Activated naive CD4-positive, alpha-beta T cell treated with anti-CD3 and anti-CD28 coated beads, Interleukin-2, amount 50 U/mL, for 72 hours (primary cell): ENCODE data around the gene PLCG2. TPM values are rescaled to one million over a fixed set of nuclear protein-coding genes. Genes with fewer than 3 reads are reported as not detected.
A peak's percentile ranks its signal among the peaks of the same experiment; 100 is the strongest.

Source experiments
- ATAC-seq, 2 donors: fragments of 150-1000 bp; cut with Tn5 transposase; 2 replicates each; pipeline ENCODE4 v1.10.0; 2021; ENCODE audit warnings: mild to moderate bottlenecking in 2 of 2, moderate library complexity in 2 of 2
- DNase-seq, 2 donors: peaks; one replicate each; pipeline ENCODE4 v3.0.0; 2021 to 2022; ENCODE audit warnings: low spot score in 2 of 2
- H3K27ac Mint-ChIP-seq, 2 donors: one replicate each; pipeline ENCODE4 v1.8.0; 2022; ENCODE audit warnings: mild to moderate bottlenecking in 2 of 2, mixed read lengths in 2 of 2
- H3K36me3 Mint-ChIP-seq, 2 donors: one replicate each; pipeline ENCODE4 v1.8.0; 2022; ENCODE audit warnings: mixed read lengths in 2 of 2
- H3K9me3 Mint-ChIP-seq, 2 donors: one replicate each; pipeline ENCODE4 v1.8.0; 2022; ENCODE audit warnings: mixed read lengths in 2 of 2
- total RNA-seq, 2 donors: library from RNA; stranded (reverse); gene quantifications; one replicate each; pipeline ENCODE4 v1.2.3, GENCODE V29; 2022

PLCG2 gene
- total RNA-seq, 2 donors from 2014 or later = 5.7 to 8.8 TPM

GRCh38 chr16:81817296-81817695 is 38.2 kb downstream of the PLCG2 start:
- DNase-seq (no peak), ATAC-seq (no peak)
- H3K27ac Mint-ChIP-seq = no peak overlapping the region
- H3K36me3 Mint-ChIP-seq = peaks cover 0 to 7% of the 10 kb centered on the region in 2 donors
- peaks cover 0 to 9% of the 10 kb centered on the region in 2 donors for H3K9me3 Mint-ChIP-seq

GRCh38 chr16:81817789-81818567 is 38.9 kb downstream of the PLCG2 start:
- Mint-ChIP-seq H3K36me3 (peaks cover 0 to 2% of the 10 kb centered on the region in 2 donors), H3K27ac (no peak overlapping the region), H3K9me3 (peaks cover 0 to 4% of the 10 kb centered on the region in 2 donors)
- DNase-seq (no peak), ATAC-seq (peak in 1 of 2 donors; percentile 56)

- DNase-seq (no peak), ATAC-seq (no peak)
- Mint-ChIP-seq H3K9me3 (no peaks in the 10 kb centered on the region), H3K27ac (no peak overlapping the region), H3K36me3 (no peaks in the 10 kb centered on the region)
These were observed 39.4 kb downstream of the PLCG2 start for GRCh38 chr16:81818568-81818896.

GRCh38 chr16:81818905-81819304 is 39.8 kb downstream of the PLCG2 start:
- no peaks in the 10 kb centered on the region for H3K36me3 Mint-ChIP-seq
- no peak overlapping the region for H3K27ac Mint-ChIP-seq
- ATAC-seq (no peak), DNase-seq (no peak)
- no peaks in the 10 kb centered on the region for H3K9me3 Mint-ChIP-seq

GRCh38 chr16:81821436-81822128 is 42.5 kb downstream of the PLCG2 start:
- H3K36me3 Mint-ChIP-seq = no peaks in the 10 kb centered on the region
- no peak for DNase-seq
- H3K9me3 Mint-ChIP-seq = no peaks in the 10 kb centered on the region
- no peak overlapping the region for H3K27ac Mint-ChIP-seq
- ATAC-seq = no peak

- ATAC-seq = no peak
- DNase-seq = no peak
- Mint-ChIP-seq H3K27ac (peak overlapping the region in 1 of 2 donors; percentile 57), H3K36me3 (no peaks in the 10 kb centered on the region), H3K9me3 (no peaks in the 10 kb centered on the region)
These were observed 44.0 kb downstream of the PLCG2 start for GRCh38 chr16:81823111-81823510.

GRCh38 chr16:81823734-81824133 is 44.6 kb downstream of the PLCG2 start:
- Mint-ChIP-seq H3K9me3 (no peaks in the 10 kb centered on the region), H3K27ac (no peak overlapping the region), H3K36me3 (no peaks in the 10 kb centered on the region)
- ATAC-seq (no peak), DNase-seq (no peak)

- no peak overlapping the region for H3K27ac Mint-ChIP-seq
- no peaks in the 10 kb centered on the region for H3K36me3 Mint-ChIP-seq
- ATAC-seq (no peak), DNase-seq (no peak)
- no peaks in the 10 kb centered on the region for H3K9me3 Mint-ChIP-seq
These were observed 47.4 kb downstream of the PLCG2 start for GRCh38 chr16:81826523-81826922.

- DNase-seq = no peak
- no peak for ATAC-seq
- H3K9me3 Mint-ChIP-seq = no peaks in the 10 kb centered on the region
- no peaks in the 10 kb centered on the region for H3K36me3 Mint-ChIP-seq
- no peak overlapping the region for H3K27ac Mint-ChIP-seq
These were observed 51.9 kb downstream of the PLCG2 start for GRCh38 chr16:81830845-81831540.

- Mint-ChIP-seq H3K9me3 (no peaks in the 10 kb centered on the region), H3K36me3 (no peaks in the 10 kb centered on the region), H3K27ac (no peak overlapping the region)
- ATAC-seq = peak; percentile 79 to 81
- peak; percentile 33 to 57 for DNase-seq
These were observed 52.6 kb downstream of the PLCG2 start for GRCh38 chr16:81831722-81832126.

GRCh38 chr16:81832801-81833547 is 53.9 kb downstream of the PLCG2 start:
- DNase-seq (no peak), ATAC-seq (no peak)
- Mint-ChIP-seq H3K36me3 (no peaks in the 10 kb centered on the region), H3K27ac (no peak overlapping the region), H3K9me3 (no peaks in the 10 kb centered on the region)

GRCh38 chr16:81833751-81834150 is 54.7 kb downstream of the PLCG2 start:
- ATAC-seq = no peak
- no peak for DNase-seq
- no peaks in the 10 kb centered on the region for H3K36me3 Mint-ChIP-seq
- H3K9me3 Mint-ChIP-seq = no peaks in the 10 kb centered on the region
- H3K27ac Mint-ChIP-seq = no peak overlapping the region

GRCh38 chr16:81834868-81835267 is 55.8 kb downstream of the PLCG2 start:
- Mint-ChIP-seq H3K27ac (no peak overlapping the region), H3K36me3 (no peaks in the 10 kb centered on the region), H3K9me3 (no peaks in the 10 kb centered on the region)
- DNase-seq = no peak
- ATAC-seq = no peak

GRCh38 chr16:81836279-81837054 is 57.4 kb downstream of the PLCG2 start:
- Mint-ChIP-seq H3K9me3 (no peaks in the 10 kb centered on the region), H3K36me3 (no peaks in the 10 kb centered on the region), H3K27ac (peak overlapping the region in 1 of 2 donors; percentile 60)
- ATAC-seq = peak in 1 of 2 donors; percentile 83
- DNase-seq = no peak

- Mint-ChIP-seq H3K36me3 (no peaks in the 10 kb centered on the region), H3K27ac (no peak overlapping the region), H3K9me3 (no peaks in the 10 kb centered on the region)
- ATAC-seq (no peak), DNase-seq (no peak)
These were observed 58.2 kb downstream of the PLCG2 start for GRCh38 chr16:81837312-81837751.

- Mint-ChIP-seq H3K27ac (no peak overlapping the region), H3K9me3 (no peaks in the 10 kb centered on the region), H3K36me3 (no peaks in the 10 kb centered on the region)
- ATAC-seq (no peak), DNase-seq (no peak)
These were observed 59.7 kb downstream of the PLCG2 start for GRCh38 chr16:81838794-81839193.
